ENCODE data around the gene FSD2. TPM values are rescaled to one million over a fixed set of nuclear protein-coding genes. Genes with fewer than 3 reads are reported as not detected.

The FSD2 gene
- total RNA-seq, 1 experiment from 2014 or later = not detected

GRCh38 chr15:82804575-82804949, 1.3 kb downstream of the FSD2 start:
- Mint-ChIP-seq H3K27ac (no peak overlapping the region), H3K27me3 (ENCODE audit: low read depth) (peaks cover 40% of the 10 kb centered on the region), H3K4me3 (no peak overlapping the region), H3K9me3 (no peaks in the 10 kb centered on the region), H3K4me1 (peaks cover 0 to 10% of the 10 kb centered on the region in 2 experiments; a peak in 2 of 4 replicates), H3K36me3 (ENCODE audit: insufficient read depth in 1 of 3, low read depth in 3 of 3) (no peaks in the 10 kb centered on the region)
- no peaks in the 10 kb centered on the region for H3K23me2 ChIP-seq (ENCODE audit: insufficient read length, low read depth, low read length, poor library complexity, severe bottlenecking)
- no peak overlapping the region for H3K4me2 ChIP-seq (ENCODE audit: insufficient read depth, insufficient read length, low read length)
- H2BK15ac ChIP-seq (ENCODE audit: low read depth, low read length) = no peak overlapping the region
- H2BK120ac ChIP-seq (ENCODE audit: low read depth, low read length, poor library complexity, severe bottlenecking) = no peak overlapping the region
- H2BK5ac ChIP-seq (ENCODE audit: insufficient read length, low read length) = no peak overlapping the region
- H2AK5ac ChIP-seq (ENCODE audit: insufficient read length, low read length) = no peak overlapping the region
- no peak overlapping the region for H3K4ac ChIP-seq (ENCODE audit: low read depth, low read length)
- no peak overlapping the region for H3K27ac ChIP-seq (ENCODE audit: insufficient read length, low read depth, low read length)
- no peaks in the 10 kb centered on the region for H3K79me1 ChIP-seq (ENCODE audit: insufficient read depth, low read depth, low read length, poor library complexity, severe bottlenecking)
- H3K23ac ChIP-seq (ENCODE audit: insufficient read length, low read depth, low read length) = no peak overlapping the region
- no peak overlapping the region for H3K9ac ChIP-seq (ENCODE audit: extremely low read depth, insufficient read length, low read length)
- H3K18ac ChIP-seq (ENCODE audit: insufficient read length, low read depth, low read length) = no peak overlapping the region
- no peaks in the 10 kb centered on the region for H3K79me2 ChIP-seq (ENCODE audit: insufficient read depth, low read length)
- H3K56ac ChIP-seq (ENCODE audit: insufficient read length, low read depth, low read length) = no peak overlapping the region
- no peaks in the 10 kb centered on the region for H3K9me3 ChIP-seq (ENCODE audit: control insufficient read depth, low read depth, low read length)
- no peak for DNase-seq
- H4K8ac ChIP-seq (replicated peaks; ENCODE audit: insufficient read length, low read depth, low read length) = no peak overlapping the region
- no peaks in the 10 kb centered on the region; the same call in 1 of the 2 replicates for H3K27me3 ChIP-seq (ENCODE audit: insufficient read depth, low read length)
- H2BK12ac ChIP-seq (ENCODE audit: insufficient read length, low read depth, low read length) = no peak overlapping the region
- H2BK20ac ChIP-seq (ENCODE audit: low read depth, low read length, poor library complexity, severe bottlenecking) = no peak overlapping the region
- no peak overlapping the region for H4K5ac ChIP-seq (ENCODE audit: insufficient read length, low read depth, low read length)
- no peaks in the 10 kb centered on the region for H3K4me1 ChIP-seq (ENCODE audit: insufficient read depth, low read length)
- no peak overlapping the region for H3T11ph ChIP-seq (ENCODE audit: low read length)
- H4K20me1 ChIP-seq (ENCODE audit: control insufficient read depth, insufficient read depth, insufficient read length) = no peaks in the 10 kb centered on the region
- TF ChIP-seq CTCF (conservative IDR thresholded peaks at IDR 0.05) = no peak
- no peak overlapping the region for H2AFZ ChIP-seq (ENCODE audit: low read length)
- no peak overlapping the region for H4K91ac ChIP-seq (ENCODE audit: insufficient read length, low read depth, low read length)
- no CpG with 5 or more reads among the region's 1 CpG for WGBS (ENCODE audit: extremely low coverage, insufficient read length, low lambda C conversion rate)
- no peak overlapping the region for H3K14ac ChIP-seq (ENCODE audit: insufficient read depth, low read length)
